ENCODE data around the gene CHRNB2.

DNA sequence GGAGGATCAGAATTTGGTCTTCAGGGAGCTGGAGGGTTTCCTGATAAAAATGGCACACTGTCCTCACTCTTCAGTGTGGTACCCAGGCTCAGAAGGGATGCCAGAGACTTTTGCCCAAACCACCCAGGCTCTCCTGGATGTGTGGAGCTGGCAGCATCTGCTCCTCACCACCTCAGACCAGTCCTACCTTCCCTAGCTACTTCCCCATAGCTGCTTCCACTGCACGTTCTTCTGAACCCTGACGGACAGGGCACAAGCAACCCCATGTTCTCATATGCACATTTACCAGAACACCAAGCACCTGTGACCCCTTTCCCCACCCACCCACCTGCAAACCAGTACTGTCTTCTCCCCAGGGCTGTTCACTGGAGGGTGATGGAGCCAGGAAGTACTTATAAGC is 35.7 kb downstream of the CHRNB2 start:
- TF ChIP-seq, protein P1, sequence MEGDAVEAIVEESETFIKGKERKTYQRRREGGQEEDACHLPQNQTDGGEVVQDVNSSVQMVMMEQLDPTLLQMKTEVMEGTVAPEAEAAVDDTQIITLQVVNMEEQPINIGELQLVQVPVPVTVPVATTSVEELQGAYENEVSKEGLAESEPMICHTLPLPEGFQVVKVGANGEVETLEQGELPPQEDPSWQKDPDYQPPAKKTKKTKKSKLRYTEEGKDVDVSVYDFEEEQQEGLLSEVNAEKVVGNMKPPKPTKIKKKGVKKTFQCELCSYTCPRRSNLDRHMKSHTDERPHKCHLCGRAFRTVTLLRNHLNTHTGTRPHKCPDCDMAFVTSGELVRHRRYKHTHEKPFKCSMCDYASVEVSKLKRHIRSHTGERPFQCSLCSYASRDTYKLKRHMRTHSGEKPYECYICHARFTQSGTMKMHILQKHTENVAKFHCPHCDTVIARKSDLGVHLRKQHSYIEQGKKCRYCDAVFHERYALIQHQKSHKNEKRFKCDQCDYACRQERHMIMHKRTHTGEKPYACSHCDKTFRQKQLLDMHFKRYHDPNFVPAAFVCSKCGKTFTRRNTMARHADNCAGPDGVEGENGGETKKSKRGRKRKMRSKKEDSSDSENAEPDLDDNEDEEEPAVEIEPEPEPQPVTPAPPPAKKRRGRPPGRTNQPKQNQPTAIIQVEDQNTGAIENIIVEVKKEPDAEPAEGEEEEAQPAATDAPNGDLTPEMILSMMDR (conservative IDR thresholded peaks at IDR 0.05; ENCODE audit: low read depth, low read length): no peak
- TF ChIP-seq POLR2A (IDR thresholded peaks at IDR 0.05; ENCODE audit: low read depth, low read length) (no peak), RAD21 (IDR thresholded peaks at IDR 0.05; ENCODE audit: low read length) (no peak), CEBPB (IDR thresholded peaks at IDR 0.05; ENCODE audit: low read depth, low read length) (no peak), SMC3 (IDR thresholded peaks at IDR 0.05; ENCODE audit: low read depth, low read length) (no peak), BHLHE40 (IDR thresholded peaks at IDR 0.05; ENCODE audit: low read depth, low read length) (no peak), CHD1 (IDR thresholded peaks at IDR 0.05; ENCODE audit: low read depth, low read length) (no peak), MAFK (IDR thresholded peaks at IDR 0.05; ENCODE audit: low read depth, low read length) (no peak), RFX5 (IDR thresholded peaks at IDR 0.05; ENCODE audit: low read depth, low read length) (no peak), RCOR1 (IDR thresholded peaks at IDR 0.05; ENCODE audit: insufficient replicate concordance, low read length) (no peak), FOS (IDR thresholded peaks at IDR 0.05; ENCODE audit: low read depth, low read length) (no peak), MAZ (IDR thresholded peaks at IDR 0.05; ENCODE audit: borderline replicate concordance, low read depth, low read length) (no peak), NFE2L2 (IDR thresholded peaks at IDR 0.05; ENCODE audit: low read depth, low read length) (no peak)
- TF ChIP-seq, protein P2, sequence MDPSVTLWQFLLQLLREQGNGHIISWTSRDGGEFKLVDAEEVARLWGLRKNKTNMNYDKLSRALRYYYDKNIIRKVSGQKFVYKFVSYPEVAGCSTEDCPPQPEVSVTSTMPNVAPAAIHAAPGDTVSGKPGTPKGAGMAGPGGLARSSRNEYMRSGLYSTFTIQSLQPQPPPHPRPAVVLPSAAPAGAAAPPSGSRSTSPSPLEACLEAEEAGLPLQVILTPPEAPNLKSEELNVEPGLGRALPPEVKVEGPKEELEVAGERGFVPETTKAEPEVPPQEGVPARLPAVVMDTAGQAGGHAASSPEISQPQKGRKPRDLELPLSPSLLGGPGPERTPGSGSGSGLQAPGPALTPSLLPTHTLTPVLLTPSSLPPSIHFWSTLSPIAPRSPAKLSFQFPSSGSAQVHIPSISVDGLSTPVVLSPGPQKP (IDR thresholded peaks at IDR 0.05; ENCODE audit: borderline replicate concordance, low read depth, low read length): no peak
